Vagina (tissue), 2 donors: ENCODE measurements around the gene ADAT3.

ENCODE experiments used
- CTCF ChIP-seq, 3 experiments: fragments of 450-650 bp in 2 of 3; fragments of 200-600 bp in 1 of 3; sonication (generic) in 1 of 3; IDR thresholded peaks; one replicate each; pipeline ENCODE4 v1.5.1; 2017 to 2019; ENCODE audit warnings: antibody characterized with exemption in 3 of 3, mild to moderate bottlenecking in 2 of 3, moderate library complexity in 2 of 3
- POLR2A ChIP-seq, 2 donors: fragments of 450-650 bp; IDR thresholded peaks; one replicate each; pipeline ENCODE4 v1.6.1; 2017; ENCODE audit warnings: antibody characterized with exemption in 2 of 2, mild to moderate bottlenecking in 2 of 2, moderate library complexity in 2 of 2

DNA sequence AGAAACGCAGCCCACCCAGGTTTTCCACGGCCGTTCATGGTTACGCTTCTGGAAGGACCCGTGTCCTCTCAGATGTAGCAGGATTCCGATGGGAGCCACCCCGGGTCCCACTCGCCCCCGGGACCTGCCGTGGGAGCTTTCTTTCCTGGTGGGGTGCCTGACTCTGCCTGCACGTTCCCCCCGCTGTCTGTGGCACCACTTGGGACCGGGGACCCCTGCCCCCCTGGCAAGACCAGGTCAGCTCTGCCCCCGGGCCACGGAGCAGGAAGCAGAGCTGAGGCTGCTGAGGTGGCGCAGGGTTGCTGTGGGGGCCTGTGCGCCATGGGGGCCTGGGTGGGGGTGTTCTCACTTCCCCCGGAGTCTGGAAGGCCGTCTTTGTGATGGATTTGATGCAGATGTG is 47.8 kb downstream of the ADAT3 start:
- TF ChIP-seq CTCF (IDR thresholded peaks at IDR 0.05) (no peak), POLR2A (IDR thresholded peaks at IDR 0.05) (no peak)
